Smooth muscle cell of the umbilical artery (primary cell): ENCODE results near the gene CTBP2. TPM values are rescaled to one million over a fixed set of nuclear protein-coding genes. Genes with fewer than 3 reads are reported as not detected.

Source experiments
- total RNA-seq: library from RNA; depleted of rRNA; stranded (reverse); fragments of >200 nt; gene quantifications from 2 replicates; pipeline ENCODE4 v1.2.3, GENCODE V29; 2014

Gene CTBP2
- 60.3 and 105 TPM in 2 replicates for total RNA-seq

GRCh38 chr10:125159932-125160855 lies at the start of gene CTBP2:
Gene CTBP2, minus strand, starts transcription at chr10:125160563.

GRCh38 chr10:124941823-124942222 lies 218.5 kb downstream of the CTBP2 start, which contains the start of gene ZRANB1:
Gene ZRANB1, plus strand, starts transcription at chr10:124942123. Its CDS starts 371 bp downstream, at chr10:124942494.

Other genes starting within 250 kb of the CTBP2 start
- gene ZRANB1, start 218.4 kb downstream of the CTBP2 start, total RNA-seq: 20.2 and 22.3 TPM in 2 replicates